Activated CD4-positive, alpha-beta T cell treated with anti-CD3 and anti-CD28 coated beads, Interleukin-2, amount 50 U/mL, for 16 hours (primary cell): ENCODE results near the gene PSAT1.

ENCODE experiments used
- DNase-seq: peaks from one replicate; pipeline ENCODE4 v3.0.0-alpha.2; 2020

PSAT1 gene

GRCh38 chr9:78292716-78293497, 4.0 kb upstream of the PSAT1 start:
- peak; percentile 31 for DNase-seq

- DNase-seq = no peak
These were observed 2.4 kb upstream of the PSAT1 start for GRCh38 chr9:78294290-78295176.

- no peak for DNase-seq
These were observed 1.7 kb upstream of the PSAT1 start for GRCh38 chr9:78295177-78295575.

- DNase-seq = no peak
These were observed 1.2 kb upstream of the PSAT1 start for GRCh38 chr9:78295731-78296130.

GRCh38 chr9:78296201-78296892, 578 bp upstream of the PSAT1 start:
- peak; percentile 18 for DNase-seq

- DNase-seq = no peak
These were observed 692 bp downstream of the PSAT1 start for GRCh38 chr9:78297672-78297961.

- no peak for DNase-seq
These were observed 1.3 kb downstream of the PSAT1 start for GRCh38 chr9:78298046-78298765.

GRCh38 chr9:78300209-78300608, 3.3 kb downstream of the PSAT1 start:
- DNase-seq = no peak

- no peak for DNase-seq
These were observed 4.5 kb downstream of the PSAT1 start for GRCh38 chr9:78301466-78301865.

- no peak for DNase-seq
These were observed 6.6 kb downstream of the PSAT1 start for GRCh38 chr9:78303377-78304062.

- no peak for DNase-seq
These were observed 7.4 kb downstream of the PSAT1 start for GRCh38 chr9:78304357-78304756.

- DNase-seq = no peak
These were observed 9.5 kb downstream of the PSAT1 start for GRCh38 chr9:78306222-78307076.

- no peak for DNase-seq
These were observed 10.4 kb downstream of the PSAT1 start for GRCh38 chr9:78307360-78307759.

GRCh38 chr9:78309066-78309465, 12.1 kb downstream of the PSAT1 start:
- no peak for DNase-seq

- no peak for DNase-seq
These were observed 14.2 kb downstream of the PSAT1 start for GRCh38 chr9:78311075-78311474.

GRCh38 chr9:78311886-78312524, 15.1 kb downstream of the PSAT1 start:
- DNase-seq = no peak

- DNase-seq = no peak
These were observed 17.6 kb downstream of the PSAT1 start for GRCh38 chr9:78314550-78314949.

GRCh38 chr9:78314953-78315870, 18.3 kb downstream of the PSAT1 start:
- no peak for DNase-seq

- no peak for DNase-seq
These were observed 19.4 kb downstream of the PSAT1 start for GRCh38 chr9:78316166-78316892.
